ENCODE measurements around the gene ZNF827. TPM values are rescaled to one million over a fixed set of nuclear protein-coding genes. Genes with fewer than 3 reads are reported as not detected.
A peak's percentile ranks its signal among the peaks of the same experiment; 100 is the strongest.

Gene ZNF827
- total and polyA plus RNA-seq, 11 donors = 4.5 to 30.1 (median 18.1) TPM

DNA sequence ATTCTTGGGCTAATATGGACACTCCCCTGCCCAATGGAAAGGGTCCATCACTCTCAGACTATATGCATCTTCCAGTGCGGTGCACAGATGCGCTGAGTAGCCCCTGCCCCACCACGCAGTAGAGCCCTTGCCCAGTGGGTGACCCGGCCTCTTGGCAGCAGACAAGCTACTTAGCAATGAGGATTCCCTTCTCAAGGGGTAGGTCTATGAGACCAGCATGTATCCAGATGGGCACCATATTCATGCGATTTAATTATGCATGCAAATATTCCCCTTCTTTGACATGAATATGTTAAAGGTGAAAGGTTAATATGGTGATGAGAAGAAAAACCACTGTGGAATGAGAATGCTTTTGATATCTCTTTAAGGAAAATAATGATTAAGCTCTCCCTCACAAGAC lies 77.7 kb downstream of the ZNF827 start:
- Histone ChIP-seq H3K27ac (no peak overlapping the region), H3K4me3 (no peak overlapping the region), H3K27me3 (no peaks in the 10 kb centered on the region), H3K4me1 (peaks cover 0 to 15% (median 0%) of the 10 kb centered on the region in 12 donors), H3K36me3 (peaks cover 0 to 4% (median 0%) of the 10 kb centered on the region in 9 donors), H3K9me3 (no peaks in the 10 kb centered on the region)
- intact Hi-C loops (cut with DNase I) = no loop called here
- ATAC-seq (no peak), DNase-seq (no peak)
- TF ChIP-seq, protein P1, sequence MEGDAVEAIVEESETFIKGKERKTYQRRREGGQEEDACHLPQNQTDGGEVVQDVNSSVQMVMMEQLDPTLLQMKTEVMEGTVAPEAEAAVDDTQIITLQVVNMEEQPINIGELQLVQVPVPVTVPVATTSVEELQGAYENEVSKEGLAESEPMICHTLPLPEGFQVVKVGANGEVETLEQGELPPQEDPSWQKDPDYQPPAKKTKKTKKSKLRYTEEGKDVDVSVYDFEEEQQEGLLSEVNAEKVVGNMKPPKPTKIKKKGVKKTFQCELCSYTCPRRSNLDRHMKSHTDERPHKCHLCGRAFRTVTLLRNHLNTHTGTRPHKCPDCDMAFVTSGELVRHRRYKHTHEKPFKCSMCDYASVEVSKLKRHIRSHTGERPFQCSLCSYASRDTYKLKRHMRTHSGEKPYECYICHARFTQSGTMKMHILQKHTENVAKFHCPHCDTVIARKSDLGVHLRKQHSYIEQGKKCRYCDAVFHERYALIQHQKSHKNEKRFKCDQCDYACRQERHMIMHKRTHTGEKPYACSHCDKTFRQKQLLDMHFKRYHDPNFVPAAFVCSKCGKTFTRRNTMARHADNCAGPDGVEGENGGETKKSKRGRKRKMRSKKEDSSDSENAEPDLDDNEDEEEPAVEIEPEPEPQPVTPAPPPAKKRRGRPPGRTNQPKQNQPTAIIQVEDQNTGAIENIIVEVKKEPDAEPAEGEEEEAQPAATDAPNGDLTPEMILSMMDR (IDR thresholded peaks at IDR 0.05) = no peak
- TF ChIP-seq POLR2A (IDR thresholded peaks at IDR 0.05) = no peak
- 93 to 96% (median 95%) methylated on average over 5 of the region's 5 CpGs for WGBS, 4 donors

DNA sequence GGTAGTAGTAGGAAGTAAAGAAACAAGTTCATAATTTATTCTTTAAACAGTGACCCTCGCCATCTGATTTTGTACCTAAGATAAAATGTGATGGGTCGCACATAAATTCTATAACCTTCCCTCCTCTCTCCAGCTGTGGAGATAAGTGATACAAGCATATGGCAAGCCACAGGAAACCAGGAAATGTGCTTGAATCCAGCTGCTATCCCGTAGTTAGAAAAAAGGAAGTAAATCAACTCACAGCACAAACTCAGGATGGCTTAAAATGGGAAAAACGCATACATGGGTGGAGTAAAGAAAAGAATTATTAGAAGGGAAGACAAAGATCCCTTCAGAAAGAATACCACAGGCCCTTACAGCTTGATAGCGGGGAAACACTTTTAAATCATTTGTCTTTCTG lies 78.2 kb downstream of the ZNF827 start:
- Histone ChIP-seq H3K4me3 (no peak overlapping the region), H3K27me3 (no peaks in the 10 kb centered on the region), H3K36me3 (peaks cover 0 to 4% (median 0%) of the 10 kb centered on the region in 9 donors), H3K9me3 (no peaks in the 10 kb centered on the region), H3K27ac (no peak overlapping the region), H3K4me1 (peaks cover 0 to 11% (median 0%) of the 10 kb centered on the region in 12 donors)
- TF ChIP-seq, protein P1 (IDR thresholded peaks at IDR 0.05) = no peak
- no peak for TF ChIP-seq POLR2A (IDR thresholded peaks at IDR 0.05)
- intact Hi-C loops (cut with DNase I) = no loop called here
- DNase-seq (no peak), ATAC-seq (no peak)
- 43 to 65% (median 59%) methylated on average over 5 of the region's 5 CpGs for WGBS, 4 donors

DNA sequence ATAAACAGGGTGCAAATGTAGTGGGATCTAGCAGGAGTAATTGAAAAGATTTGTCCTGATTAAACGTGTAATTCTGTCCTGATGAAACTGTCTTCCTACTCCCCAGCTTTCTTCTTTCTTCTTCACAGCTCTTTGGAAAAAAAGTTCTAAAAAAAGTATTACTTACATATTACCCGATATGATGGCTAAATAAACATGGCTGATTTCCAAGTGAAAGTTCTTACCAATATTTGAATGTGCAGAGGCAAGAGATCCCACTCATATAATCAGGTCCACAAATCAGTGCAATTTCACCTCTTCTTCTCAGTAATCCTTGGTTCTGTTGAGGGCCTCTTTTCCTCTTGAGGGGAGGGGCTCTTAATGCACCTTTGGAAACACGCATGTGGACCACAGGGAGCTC lies 78.7 kb downstream of the ZNF827 start:
- Histone ChIP-seq H3K27me3 (no peaks in the 10 kb centered on the region), H3K36me3 (peaks cover 0 to 4% (median 0%) of the 10 kb centered on the region in 9 donors), H3K4me3 (no peak overlapping the region), H3K27ac (no peak overlapping the region), H3K9me3 (no peaks in the 10 kb centered on the region), H3K4me1 (peaks cover 0 to 11% (median 0%) of the 10 kb centered on the region in 12 donors)
- WGBS, 4 donors = 59 to 67% (median 63%) methylated on average over 3 of the region's 3 CpGs
- DNase-seq (no peak), ATAC-seq (no peak)
- intact Hi-C loops (cut with DNase I) = loop anchor here in 1 of 10 donors (10.0 kb wide), 1 partner anchor 85 kb away; no protein-coding TSS in a partner anchor
- TF ChIP-seq, protein P1 (IDR thresholded peaks at IDR 0.05) = no peak
- TF ChIP-seq POLR2A (IDR thresholded peaks at IDR 0.05) = no peak

DNA sequence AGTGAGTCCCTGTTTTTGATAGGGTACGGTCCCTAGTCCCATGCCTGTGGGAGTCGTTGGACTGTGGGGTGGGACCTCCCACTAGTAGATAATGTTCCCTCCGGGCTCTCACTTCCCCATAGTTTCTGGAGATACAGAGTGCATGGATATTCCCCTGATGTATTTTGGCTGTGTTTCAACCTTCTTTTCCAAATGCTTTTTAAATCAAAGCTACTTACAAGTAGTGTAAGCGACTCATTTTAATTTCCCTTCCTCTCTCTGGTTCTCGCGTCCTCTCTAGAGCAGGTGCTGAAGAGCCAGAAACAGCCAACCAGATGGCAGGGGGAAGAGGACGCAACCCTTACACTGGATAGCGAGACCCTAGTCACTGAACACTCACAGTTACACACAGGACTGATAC lies 79.2 kb downstream of the ZNF827 start:
- H3K4me1 ChIP-seq = peaks cover 0 to 11% (median 0%) of the 10 kb centered on the region in 12 donors
- ATAC-seq = peak in 1 of 4 donors; percentile 24

More for the DNA sequence above, 79.2 kb downstream of the ZNF827 start:
- Histone ChIP-seq H3K9me3 (no peaks in the 10 kb centered on the region), H3K36me3 (peaks cover 0 to 4% (median 0%) of the 10 kb centered on the region in 9 donors), H3K27me3 (no peaks in the 10 kb centered on the region), H3K4me3 (no peak overlapping the region), H3K27ac (no peak overlapping the region)
- DNase-seq = no peak
- intact Hi-C loops (cut with DNase I) = loop anchor here in 1 of 10 donors (10.0 kb wide), 1 partner anchor 85 kb away; no protein-coding TSS in a partner anchor
- 45 to 52% (median 51%) methylated on average over 8 of the region's 8 CpGs for WGBS, 4 donors
- TF ChIP-seq, protein P1 (IDR thresholded peaks at IDR 0.05) = no peak
- no peak for TF ChIP-seq POLR2A (IDR thresholded peaks at IDR 0.05)
